SKM-1 (cell line): ENCODE measurements around the gene JPT2.
"Not testable (repeated sequence)": the region's sequence is repeated elsewhere in the genome, so short reads cannot be mapped to it uniquely, and the experiment has no call there.

Experiments
- DNase-seq: peaks from one replicate; lab custom pipeline; 2025; ENCODE audit not compliant: unreplicated experiment; lab: John Stamatoyannopoulos, UW

JPT2 gene

GRCh38 chr16:1727651-1728624 is 49.9 kb downstream of the JPT2 start:
- DNase-seq = no peak

DNA sequence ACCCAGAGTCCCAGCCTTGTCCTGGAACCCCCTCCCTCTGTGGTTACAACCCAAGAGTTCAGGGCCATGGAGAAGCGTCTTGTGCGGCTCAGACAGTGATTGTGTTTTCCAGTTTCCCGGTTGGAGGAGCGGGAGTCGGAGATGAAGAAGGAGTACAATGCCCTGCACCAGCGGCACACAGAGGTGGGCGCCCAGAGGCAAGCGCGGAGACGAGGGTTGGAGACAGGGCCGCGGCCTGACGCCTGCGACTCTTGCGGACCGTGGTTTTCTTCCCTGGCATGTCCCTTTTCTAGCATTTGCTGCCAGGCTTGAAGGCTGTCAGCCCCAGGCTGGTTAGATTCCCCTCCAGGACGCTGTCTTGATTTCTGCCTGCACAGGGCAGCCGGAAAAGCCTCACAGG is 50.9 kb downstream of the JPT2 start:
- DNase-seq = no peak

DNA sequence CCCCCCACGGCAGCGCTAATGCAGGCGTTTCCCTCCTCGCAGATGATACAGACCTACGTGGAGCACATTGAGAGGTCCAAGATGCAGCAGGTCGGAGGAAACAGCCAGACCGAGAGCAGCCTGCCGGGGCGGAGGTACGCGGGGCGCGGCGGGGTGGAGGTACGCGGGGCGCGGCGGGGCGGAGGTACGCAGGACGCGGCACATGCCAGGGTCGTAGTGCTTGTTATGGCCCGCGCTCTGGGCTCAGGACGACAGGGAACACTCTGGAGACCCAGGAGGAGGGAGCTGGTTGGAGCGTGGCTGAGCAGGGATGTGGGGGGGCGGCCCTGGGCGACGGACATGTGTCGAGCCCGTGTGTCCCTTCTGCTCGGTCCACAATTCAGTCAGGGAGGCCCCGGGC is 51.4 kb downstream of the JPT2 start:
- DNase-seq = no peak

DNA sequence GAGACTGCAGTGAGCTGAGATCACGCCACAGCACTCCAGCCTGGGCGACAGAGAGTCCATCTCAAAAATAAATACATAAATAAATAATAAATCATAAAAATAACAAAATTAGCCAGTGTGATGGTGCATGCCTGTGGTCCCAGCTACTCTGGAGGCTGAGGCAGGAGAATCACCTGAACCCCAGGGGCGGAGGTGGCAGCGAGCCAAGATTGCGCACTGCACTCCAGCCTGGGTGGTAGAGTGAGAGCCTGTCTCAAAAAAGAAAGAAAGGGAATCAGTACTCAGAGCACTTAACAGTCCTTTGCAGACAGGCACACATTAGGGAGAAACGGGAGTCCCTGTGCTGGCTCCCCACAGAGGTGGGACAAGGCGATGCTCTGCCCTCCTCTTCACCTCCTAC is 53.0 kb downstream of the JPT2 start:
- no peak for DNase-seq

DNA sequence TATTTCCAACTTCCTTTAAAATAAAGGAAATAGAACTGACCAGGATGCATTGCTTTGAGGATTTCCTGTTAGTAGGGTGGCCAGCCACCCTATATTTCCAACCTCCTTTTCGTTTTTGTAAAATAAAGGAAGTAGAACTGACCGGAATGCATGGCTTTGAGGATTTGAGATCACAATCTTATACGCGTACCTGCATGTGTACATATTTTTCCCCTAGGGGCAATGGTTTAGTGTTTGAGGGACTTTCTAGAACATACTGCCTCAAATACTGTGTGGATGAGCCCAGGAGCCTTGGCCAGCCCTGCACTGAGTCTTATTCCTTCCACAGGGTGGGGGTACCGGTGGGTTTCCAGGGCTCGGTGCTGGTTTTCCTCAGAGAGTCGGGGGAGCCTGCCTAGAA is 53.5 kb downstream of the JPT2 start:
- no peak for DNase-seq

DNA sequence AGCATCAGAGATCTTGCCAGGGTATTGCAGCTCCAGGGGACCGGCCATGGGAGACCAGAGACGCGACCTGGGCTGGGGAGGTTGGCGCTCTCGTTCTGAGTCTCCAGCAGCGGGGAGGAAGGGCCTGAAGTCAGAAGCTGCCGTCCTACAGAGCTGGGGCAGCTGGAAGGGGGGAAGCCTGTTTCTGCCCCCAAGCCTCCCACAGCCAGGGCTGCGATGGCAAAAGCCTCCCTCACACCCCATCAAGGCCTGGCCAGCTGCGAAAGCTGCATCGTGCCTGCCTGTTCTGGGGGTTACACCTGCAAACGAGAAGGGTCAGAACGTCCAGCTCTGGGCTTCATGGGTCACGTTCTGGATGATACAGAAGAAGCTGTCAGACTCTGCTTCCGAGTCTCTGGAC is 54.0 kb downstream of the JPT2 start:
- no peak for DNase-seq

GRCh38 chr16:1732551-1732987 is 54.5 kb downstream of the JPT2 start:
- not testable (repeated sequence) for DNase-seq

- DNase-seq = no peak
Observed at GRCh38 chr16:1734123-1734522, 56.0 kb downstream of the JPT2 start.

DNA sequence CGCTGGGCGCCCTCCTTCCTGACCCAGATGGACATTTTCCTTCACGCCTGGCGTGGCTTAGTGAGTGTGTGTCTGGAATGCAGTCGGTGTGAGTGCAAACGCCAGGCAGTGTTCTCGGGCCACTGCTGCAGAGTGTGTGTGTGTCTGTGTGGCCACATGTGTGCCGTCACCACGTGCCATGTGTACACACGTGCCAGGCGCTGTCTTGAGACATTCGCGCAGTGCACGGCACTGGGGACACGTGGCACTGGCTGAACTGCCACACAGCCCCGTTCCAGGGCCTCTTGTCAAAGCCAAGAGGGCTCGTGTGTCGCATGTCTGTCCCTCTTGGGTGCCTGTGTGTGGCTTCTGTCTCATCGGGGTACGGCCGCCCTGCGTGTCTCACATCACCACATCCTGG is 56.7 kb downstream of the JPT2 start:
- DNase-seq = no peak

GRCh38 chr16:1740234-1740633 is 62.2 kb downstream of the JPT2 start:
- no peak for DNase-seq

- DNase-seq = no peak
Observed at GRCh38 chr16:1740781-1741490, 62.9 kb downstream of the JPT2 start.

DNA sequence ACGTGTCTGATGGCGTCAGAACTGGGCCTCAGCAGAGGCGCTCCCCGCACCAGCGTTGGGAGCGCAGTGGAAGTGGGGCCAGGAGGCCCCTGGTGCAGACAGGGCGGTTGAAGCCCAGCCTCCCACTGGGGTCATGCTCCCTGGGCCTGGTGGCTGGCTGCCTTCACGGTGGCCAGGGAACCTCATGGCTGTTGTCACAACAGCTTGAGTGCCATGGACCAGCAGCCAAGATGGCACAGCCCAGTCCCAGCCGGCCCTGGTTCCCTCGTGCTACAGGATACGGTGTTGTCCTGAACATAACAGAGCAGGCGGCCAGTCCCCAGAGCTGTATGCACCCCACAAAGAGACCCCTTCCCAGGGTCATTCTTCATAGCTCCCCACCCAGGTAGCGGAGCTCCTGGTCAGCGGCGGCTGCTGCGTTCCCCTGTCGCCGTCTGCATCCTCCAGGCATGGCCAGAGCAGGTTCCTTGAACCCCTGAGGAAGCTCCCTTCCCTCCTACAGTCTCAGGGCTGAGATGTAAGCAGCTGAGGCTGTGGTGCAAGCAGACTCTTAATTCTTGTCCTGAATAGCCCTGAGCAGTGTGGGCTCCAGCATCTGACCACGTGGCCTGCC is 63.6 kb downstream of the JPT2 start:
- DNase-seq = no peak

- DNase-seq = no peak
Observed at GRCh38 chr16:1743376-1744337, 65.6 kb downstream of the JPT2 start.

GRCh38 chr16:1744338-1744840 is 66.3 kb downstream of the JPT2 start:
- DNase-seq = no peak

- DNase-seq = no peak
Observed at GRCh38 chr16:1745181-1745899, 67.3 kb downstream of the JPT2 start.

- DNase-seq = no peak
Observed at GRCh38 chr16:1745900-1746692, 68.0 kb downstream of the JPT2 start.

GRCh38 chr16:1746693-1747195 is 68.7 kb downstream of the JPT2 start:
- DNase-seq = no peak

- DNase-seq = no peak
Observed at GRCh38 chr16:1747934-1748333, 69.9 kb downstream of the JPT2 start.
